Posterior cingulate gyrus (tissue), 11 donors: Measurements from ENCODE around the gene NCL.
"Not testable (repeated sequence)": the region's sequence is repeated elsewhere in the genome, so short reads cannot be mapped to it uniquely, and the experiment has no call there.

ENCODE experiments used
- DNase-seq, 10 donors: peaks; one replicate each; pipeline versions ENCODE4 v3.0.0 to v3.0.0-alpha.2; 2020 to 2021; ENCODE audit warnings: mixed read lengths in 3 of 10
- intact Hi-C: fragments of 100-400 bp; cut with DNase I; formaldehyde crosslinking; loops from one replicate; pipeline ENCODE4 v1.15.1; 2023

Gene NCL

GRCh38 chr2:231470246-231470900 lies 6.1 kb upstream of the NCL start:
- peak in 1 of 10 donors; percentile 9 for DNase-seq
- intact Hi-C loops: no loop called here

GRCh38 chr2:231469583-231469950 lies 5.3 kb upstream of the NCL start:
- intact Hi-C loops: no loop called here

GRCh38 chr2:231467613-231468530 lies 3.6 kb upstream of the NCL start:
- no peak for DNase-seq
- intact Hi-C loops: no loop called here

More at GRCh38 chr2:231469583-231469950, 5.3 kb upstream of the NCL start:
- DNase-seq: peak in 1 of 10 donors; percentile 24

- intact Hi-C loops: no loop called here
- no peak for DNase-seq
Observed at GRCh38 chr2:231467016-231467545, 2.8 kb upstream of the NCL start.

GRCh38 chr2:231464576-231465540 lies 574 bp upstream of the NCL start:
- peak in 9 of 10 donors; percentile 94 to 99 (median 97) for DNase-seq
- intact Hi-C loops: loop anchor here (2.0 kb wide), 1 partner anchor 50 kb away; no protein-coding TSS in a partner anchor

GRCh38 chr2:231462729-231463465 lies 1.4 kb downstream of the NCL start:
- intact Hi-C loops: no loop called here
- DNase-seq: no peak

GRCh38 chr2:231461516-231461971 lies 2.7 kb downstream of the NCL start:
- intact Hi-C loops: no loop called here
- peak in 1 of 10 donors; percentile 5 for DNase-seq

GRCh38 chr2:231460841-231461240 lies 3.4 kb downstream of the NCL start:
- intact Hi-C loops, DNase-seq: not testable (repeated sequence)

- no peak for DNase-seq
- intact Hi-C loops: no loop called here
Observed at GRCh38 chr2:231460073-231460835, 4.0 kb downstream of the NCL start.

- DNase-seq: no peak
- intact Hi-C loops: no loop called here
Observed at GRCh38 chr2:231458368-231458767, 5.9 kb downstream of the NCL start.

GRCh38 chr2:231457101-231457500 lies 7.2 kb downstream of the NCL start:
- intact Hi-C loops: no loop called here
- no peak for DNase-seq

- intact Hi-C loops: no loop called here
- no peak for DNase-seq
Observed at GRCh38 chr2:231456295-231457004, 7.8 kb downstream of the NCL start.

- intact Hi-C loops: no loop called here
- DNase-seq: no peak
Observed at GRCh38 chr2:231455890-231456289, 8.4 kb downstream of the NCL start.

- intact Hi-C loops: no loop called here
Observed at GRCh38 chr2:231455222-231455621, 9.1 kb downstream of the NCL start.

GRCh38 chr2:231454361-231454791 lies 9.9 kb downstream of the NCL start:
- intact Hi-C loops: loop anchor here (5.0 kb wide), 1 partner anchor 42 kb away; no protein-coding TSS in a partner anchor
- no peak for DNase-seq

More at GRCh38 chr2:231455222-231455621, 9.1 kb downstream of the NCL start:
- peak in 1 of 10 donors; percentile 39 for DNase-seq

- intact Hi-C loops: loop anchor here (1.0 to 5.0 kb wide), 3 partner anchors 41 to 349 kb away; no protein-coding TSS in a partner anchor
- peak in 1 of 10 donors; percentile 47 for DNase-seq
Observed at GRCh38 chr2:231452799-231453508, 11.3 kb downstream of the NCL start.

- intact Hi-C loops: loop anchor here (5.0 kb wide), 1 partner anchor 38 kb away; no protein-coding TSS in a partner anchor
- DNase-seq: no peak
Observed at GRCh38 chr2:231450548-231450989, 13.7 kb downstream of the NCL start.
